ENCODE results near the gene NOB1.
"Not testable (repeated sequence)": the region's sequence is repeated elsewhere in the genome, so short reads cannot be mapped to it uniquely, and the experiment has no call there.

The NOB1 gene

DNA sequence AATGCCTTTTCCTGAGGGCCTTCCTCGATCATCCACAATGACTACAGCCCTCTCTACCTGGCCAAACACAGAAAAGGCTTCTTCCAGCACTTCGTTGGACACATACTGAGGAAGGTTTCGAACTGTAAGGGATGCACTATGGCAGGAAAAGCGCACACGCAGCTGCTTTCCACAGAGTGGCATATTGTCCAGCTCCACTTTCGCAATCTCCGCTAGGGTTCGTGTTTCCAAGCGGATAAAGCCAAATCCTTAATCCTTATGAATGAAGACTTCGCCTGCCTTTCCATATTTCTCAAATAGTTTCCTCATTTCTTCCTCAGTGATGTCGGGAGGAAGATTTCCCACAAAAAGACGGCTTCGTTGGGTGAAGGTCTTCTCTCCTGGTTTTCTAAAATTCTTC lies 2.6 kb upstream of the NOB1 start:
- not testable (repeated sequence) for DNase-seq

DNA sequence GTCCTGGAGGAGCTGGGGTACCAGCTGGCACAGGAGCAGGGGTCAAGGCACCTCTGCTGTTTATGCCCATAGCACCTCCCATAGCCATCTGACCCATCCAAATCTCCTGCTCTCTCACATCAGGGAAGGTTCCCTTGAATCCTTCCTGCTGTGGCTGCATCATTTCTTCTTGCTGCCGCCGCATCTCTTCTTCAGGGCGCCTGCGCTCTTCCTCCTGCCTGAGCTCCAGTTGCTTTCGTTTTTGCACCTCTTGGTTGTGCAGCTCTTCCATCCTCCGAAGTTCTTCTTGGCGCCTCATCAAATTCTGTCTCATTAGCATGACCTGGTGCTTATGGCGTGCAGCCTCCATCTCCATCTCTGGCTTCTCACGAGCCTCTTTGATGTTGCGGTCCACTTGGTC lies 2.0 kb upstream of the NOB1 start:
- DNase-seq: no peak

- DNase-seq: no peak
Observed at GRCh38 chr16:69754143-69754468, 620 bp downstream of the NOB1 start.

DNA sequence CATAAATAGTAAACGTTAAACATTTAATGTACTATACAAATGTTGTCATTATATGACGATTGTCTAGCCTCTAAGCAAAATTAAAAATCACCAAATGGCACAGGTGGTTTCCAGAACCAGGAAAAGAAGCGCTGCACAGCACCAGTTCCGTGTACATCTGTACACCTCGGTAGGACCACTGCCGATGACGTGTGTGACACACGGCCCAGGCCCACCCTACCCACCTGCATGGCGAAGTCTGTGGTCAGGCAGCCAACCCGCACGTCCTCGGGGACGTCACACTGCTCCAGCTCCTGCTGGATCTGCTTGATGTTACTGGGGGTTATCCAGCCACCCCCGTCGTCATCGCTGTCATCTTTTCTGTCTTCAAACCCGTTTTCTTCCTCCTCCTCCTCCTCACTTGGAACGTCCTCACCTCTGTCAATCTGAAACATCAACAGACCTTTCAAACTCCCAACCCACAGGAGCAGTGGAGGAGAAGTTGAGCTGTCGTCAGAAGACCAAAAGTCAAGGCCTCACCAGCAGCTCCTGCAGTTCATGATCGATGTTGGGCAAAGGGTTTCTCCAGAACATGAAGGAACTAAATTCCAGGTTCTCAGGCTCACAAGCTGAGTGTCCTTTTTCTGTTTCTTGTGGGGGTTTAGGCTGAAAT lies 5.9 kb downstream of the NOB1 start:
- no peak for DNase-seq

- no peak for DNase-seq
Observed at GRCh38 chr16:69747115-69747514, 7.6 kb downstream of the NOB1 start.

DNA sequence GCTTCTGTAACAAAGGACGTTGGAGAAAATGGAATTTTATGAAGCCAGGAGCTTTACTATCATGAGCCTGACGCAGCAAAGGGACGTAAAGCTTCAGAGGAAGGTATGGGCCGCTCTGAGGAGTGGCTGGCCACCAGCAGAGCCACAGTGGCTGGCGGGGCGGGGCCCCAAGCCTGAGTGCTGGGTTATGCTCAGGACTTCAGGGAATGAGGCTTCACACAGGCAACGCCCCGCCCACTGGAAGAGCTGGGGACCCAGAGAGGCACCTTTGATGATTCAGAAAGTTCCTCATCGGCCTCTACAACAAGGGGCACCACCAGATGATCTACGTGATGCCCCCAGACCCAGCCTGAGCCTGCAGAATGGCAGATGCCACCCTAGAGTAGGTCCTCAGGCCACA lies 8.8 kb downstream of the NOB1 start:
- DNase-seq: no peak

GRCh38 chr16:69745232-69745612 lies 9.5 kb downstream of the NOB1 start:
- DNase-seq: no peak

- DNase-seq: no peak
Observed at GRCh38 chr16:69744363-69745231, 10.1 kb downstream of the NOB1 start.

DNA sequence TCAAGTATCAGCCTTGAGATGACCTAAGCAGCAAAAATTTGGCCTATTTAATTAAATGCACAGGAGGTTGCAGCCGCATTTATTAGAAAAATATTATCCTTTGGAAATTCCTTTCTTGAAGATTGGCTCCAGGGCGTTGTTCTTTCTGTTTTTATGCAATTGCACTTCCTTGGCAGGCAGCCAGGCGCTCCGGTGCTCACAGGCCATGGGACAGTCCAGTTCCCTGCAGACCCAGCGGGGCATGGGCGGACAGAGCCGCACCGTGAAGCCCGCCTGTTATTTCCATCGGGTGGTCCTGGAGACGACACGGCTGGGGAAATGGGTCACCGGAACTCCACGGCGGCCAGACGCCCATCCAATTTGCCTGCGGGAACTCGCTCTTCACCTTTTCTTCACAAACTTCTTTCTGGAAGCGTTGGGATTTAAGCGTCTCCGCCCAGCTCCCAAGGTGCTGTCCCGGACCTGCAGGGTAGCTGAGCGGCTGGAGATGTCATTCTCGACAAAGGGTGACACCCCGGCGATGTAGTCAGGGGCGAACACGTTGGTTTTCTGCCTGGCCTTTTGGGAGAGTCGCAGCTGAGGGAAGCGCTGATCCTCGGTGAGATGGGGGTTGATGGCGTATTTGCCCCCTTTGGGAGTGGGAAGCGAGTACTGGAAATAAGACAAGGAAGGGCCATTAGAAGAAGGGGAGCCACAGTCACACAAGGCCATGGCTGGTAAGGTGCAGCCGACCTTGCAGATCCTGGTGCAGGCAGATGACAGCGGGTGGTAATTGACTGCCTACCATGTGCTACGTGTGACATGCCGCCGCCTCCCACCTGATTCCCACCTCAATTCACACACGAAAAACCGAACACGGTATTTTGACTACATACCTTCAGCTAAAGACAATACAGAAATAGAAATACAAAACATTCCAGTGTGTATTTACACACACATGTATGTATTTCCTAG lies 12.5 kb downstream of the NOB1 start:
- no peak for DNase-seq

DNA sequence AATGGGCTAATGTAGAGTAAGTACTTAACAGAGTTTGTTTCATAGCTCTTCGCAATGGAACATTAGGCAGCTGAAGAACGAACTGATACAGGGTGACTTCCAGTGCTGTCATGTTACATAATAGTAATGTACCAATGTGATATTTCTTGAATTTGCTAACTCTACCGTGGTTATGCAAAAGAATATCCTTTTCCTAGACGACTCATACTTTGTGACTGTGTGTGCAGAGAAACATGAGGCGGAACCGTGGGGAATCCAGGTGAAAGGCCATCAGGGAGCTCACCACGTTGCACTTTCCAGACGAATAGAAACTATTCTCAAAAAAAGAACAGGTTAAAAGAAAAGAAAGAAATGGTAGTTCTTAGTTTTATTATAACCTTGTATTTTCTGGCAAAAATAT lies 13.2 kb downstream of the NOB1 start:
- DNase-seq: no peak

- no peak for DNase-seq
Observed at GRCh38 chr16:69732101-69732500, 22.6 kb downstream of the NOB1 start.

DNA sequence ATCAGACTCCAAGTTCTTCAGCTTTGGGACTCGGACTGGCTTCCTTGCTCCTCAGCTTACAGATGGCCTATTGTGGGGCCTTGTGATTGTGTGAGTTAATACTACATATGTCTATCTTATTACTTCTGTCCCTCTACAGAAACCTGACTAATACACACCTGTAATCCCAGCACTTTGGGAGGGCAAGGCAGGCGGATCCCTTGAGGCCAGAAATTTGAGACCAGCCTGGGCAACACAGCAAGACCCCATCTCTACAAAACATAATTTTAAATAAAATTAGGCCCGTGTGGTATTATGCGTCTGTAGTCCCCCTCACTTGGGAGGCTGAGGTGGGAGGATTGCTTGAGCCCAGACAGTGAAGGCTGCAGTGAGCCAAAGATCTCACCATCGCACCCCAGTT lies 23.4 kb downstream of the NOB1 start:
- not testable (repeated sequence) for DNase-seq

DNA sequence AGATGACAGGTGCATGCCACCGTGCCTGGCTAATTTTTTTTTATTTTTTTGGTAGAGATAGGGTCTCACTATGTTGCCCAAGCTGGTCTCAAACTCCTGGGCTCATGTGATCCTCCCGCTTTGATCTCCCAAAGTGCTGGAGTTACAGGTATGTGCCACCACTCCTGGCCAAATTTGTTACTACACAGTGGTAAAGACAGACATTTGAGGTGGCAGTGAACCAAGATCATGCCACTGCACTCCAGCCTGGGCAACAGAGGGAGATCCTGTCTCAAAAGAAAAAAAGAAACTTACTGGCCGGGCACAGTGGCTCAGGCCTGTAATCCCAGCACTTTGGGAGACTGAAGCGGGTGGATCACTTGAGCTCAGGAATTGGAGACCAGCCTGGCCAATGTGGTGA lies 25.7 kb downstream of the NOB1 start:
- not testable (repeated sequence) for DNase-seq

DNA sequence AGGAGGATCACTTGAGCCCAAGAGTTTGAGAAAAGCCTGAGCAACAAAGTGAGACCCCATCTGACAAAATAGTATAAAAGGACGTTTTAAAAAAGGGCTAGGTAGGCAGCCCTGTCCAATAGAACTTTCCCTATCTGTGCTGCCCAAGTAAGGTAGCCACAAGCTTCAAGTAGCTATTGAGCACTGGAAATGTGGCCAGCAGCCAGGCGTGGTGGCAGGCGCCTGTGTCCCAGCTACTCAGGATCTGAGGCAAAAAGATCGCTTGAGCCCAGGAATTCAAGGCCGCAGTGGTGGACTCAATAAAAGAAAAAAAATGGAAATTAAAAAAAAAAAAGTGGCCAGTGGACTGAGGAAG lies 26.8 kb downstream of the NOB1 start:
- no peak for DNase-seq

GRCh38 chr16:69726313-69727060 lies 28.2 kb downstream of the NOB1 start, which contains the start of gene NQO1:
TSS of gene NQO1 (minus strand) at chr16:69726560. CDS start at chr16:69726439, 121 bp downstream.
- peak; percentile 92 to 94 for DNase-seq

- no peak for DNase-seq
Observed at GRCh38 chr16:69725480-69726312, 29.0 kb downstream of the NOB1 start.

GRCh38 chr16:69724981-69725479 lies 29.7 kb downstream of the NOB1 start:
- no peak for DNase-seq

GRCh38 chr16:69724414-69724873 lies 30.3 kb downstream of the NOB1 start:
- DNase-seq: no peak

DNA sequence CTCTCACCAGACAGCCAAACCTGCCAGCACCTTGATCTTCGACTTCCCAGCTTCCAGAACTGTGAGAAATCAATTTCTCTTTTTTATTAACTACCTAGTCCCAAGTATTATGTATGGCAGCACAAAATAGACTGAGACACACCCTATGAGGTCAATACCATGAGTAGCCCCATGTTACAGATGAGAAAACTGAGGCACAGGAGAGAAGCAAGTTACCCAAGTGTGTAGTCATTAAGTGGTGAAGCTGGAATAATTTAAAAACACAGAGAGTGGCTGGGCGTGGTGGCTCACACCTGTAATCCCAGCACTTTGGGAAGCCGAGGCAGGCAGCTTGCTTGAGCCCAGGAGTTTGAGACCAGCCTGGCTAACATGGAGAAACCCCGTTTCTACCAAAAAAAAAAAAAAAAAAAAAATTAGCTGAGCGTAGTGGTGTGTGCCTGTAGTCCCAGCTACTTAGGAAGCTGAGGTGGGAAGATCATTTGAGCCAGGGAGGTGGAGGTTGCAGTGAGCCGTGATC lies 33.2 kb downstream of the NOB1 start:
- no peak for DNase-seq

- DNase-seq: no peak
Observed at GRCh38 chr16:69720822-69721430, 33.8 kb downstream of the NOB1 start.

Measured in Kasumi-1 (cell line).